Measurements from ENCODE around the gene ANKRD2.
"Not testable (repeated sequence)": the region's sequence is repeated elsewhere in the genome, so short reads cannot be mapped to it uniquely, and the experiment has no call there.

Gene ANKRD2

DNA sequence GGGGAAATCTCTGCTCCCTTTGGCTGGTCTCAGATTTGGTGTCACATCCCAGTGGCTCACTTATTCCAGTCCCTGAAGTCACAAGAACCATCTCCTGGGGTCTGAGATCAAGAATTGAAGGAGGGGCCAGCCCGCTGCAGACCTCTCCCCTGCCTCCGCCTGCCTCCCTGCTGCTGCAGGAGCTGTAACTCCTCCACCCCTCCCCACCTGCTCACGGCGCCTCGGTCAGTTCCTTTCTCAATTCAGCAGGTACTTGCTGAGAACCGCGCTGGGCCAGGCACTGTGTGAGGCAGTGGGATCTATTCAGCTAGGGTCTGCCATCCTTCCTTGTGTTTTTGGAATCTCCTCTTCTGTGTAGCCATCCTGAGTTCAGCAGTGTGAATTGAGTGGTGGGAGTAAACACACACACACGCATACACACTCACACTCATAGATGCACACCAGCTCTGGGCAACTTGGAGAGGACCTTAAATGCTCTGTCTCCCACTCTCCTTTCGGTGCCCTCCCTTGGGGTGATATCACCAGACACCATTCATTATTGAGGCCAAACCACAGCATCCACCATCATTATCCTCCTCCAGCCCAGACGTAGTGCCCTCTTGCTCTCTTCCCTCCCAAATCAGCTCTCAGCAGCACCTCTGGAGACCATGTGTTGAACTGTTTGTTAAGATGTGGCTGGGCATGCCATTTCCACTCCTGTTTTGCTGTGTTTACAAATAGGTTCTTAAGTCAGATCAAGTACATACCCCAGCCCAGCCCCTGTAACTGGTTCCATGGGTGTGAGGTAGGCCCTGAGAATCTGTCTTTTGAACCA lies 22.0 kb upstream of the ANKRD2 start:
- Histone ChIP-seq H2AFZ (ENCODE audit: low read depth, low read length) (no peak overlapping the region), H4K20me1 (ENCODE audit: insufficient read depth, low read length) (no peaks in the 10 kb centered on the region), H3K9ac (ENCODE audit: low read depth, low read length) (no peak overlapping the region), H3K79me2 (ENCODE audit: insufficient read depth, low read length) (no peaks in the 10 kb centered on the region), H3K4me1 (ENCODE audit: insufficient read depth, low read length) (no peaks in the 10 kb centered on the region), H3K4me3 (ENCODE audit: low read depth in 1 of 2, low read length in 2 of 2) (no peak overlapping the region), H3K4me2 (ENCODE audit: insufficient read depth, low read length) (no peak overlapping the region), H3K27me3 (ENCODE audit: insufficient read depth, low read length, poor library complexity) (no peaks in the 10 kb centered on the region), H3K36me3 (ENCODE audit: insufficient read depth, low read length) (no peaks in the 10 kb centered on the region), H3K9me3 (ENCODE audit: insufficient read depth, low read length, severe bottlenecking) (no peaks in the 10 kb centered on the region), H3K27ac (ENCODE audit: low read length) (no peak overlapping the region)
- TF ChIP-seq EZH2 (IDR thresholded peaks at IDR 0.05; ENCODE audit: borderline replicate concordance, low read depth, low read length, severe bottlenecking): no peak
- DNase-seq: no peak
- ATAC-seq (ENCODE audit: insufficient read depth, low read depth): no peak

DNA sequence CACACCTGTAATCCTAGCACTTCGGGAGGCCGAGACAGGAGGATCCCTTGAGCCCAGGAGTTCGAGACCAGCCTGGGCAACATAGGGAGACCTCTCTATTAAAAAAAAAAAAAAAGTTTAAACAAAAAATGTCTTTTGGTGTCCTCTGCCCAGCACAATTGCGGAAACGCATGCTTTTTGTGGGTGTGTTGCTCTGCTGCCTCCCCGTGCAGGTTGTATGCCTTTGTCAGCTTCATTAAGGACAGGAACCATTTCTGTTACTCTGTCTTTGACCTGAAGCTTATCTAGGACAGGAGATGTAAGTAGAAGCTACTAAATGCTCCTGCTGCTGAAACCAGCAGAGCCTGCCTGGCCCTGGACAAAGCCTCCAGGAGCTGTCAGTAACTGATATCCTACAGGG lies 21.3 kb upstream of the ANKRD2 start:
- Histone ChIP-seq H2AFZ (ENCODE audit: low read depth, low read length) (no peak overlapping the region), H3K36me3 (ENCODE audit: insufficient read depth, low read length) (no peaks in the 10 kb centered on the region), H3K4me1 (ENCODE audit: insufficient read depth, low read length) (no peaks in the 10 kb centered on the region), H3K9ac (ENCODE audit: low read depth, low read length) (no peak overlapping the region), H3K9me3 (ENCODE audit: insufficient read depth, low read length, severe bottlenecking) (no peaks in the 10 kb centered on the region), H3K27ac (ENCODE audit: low read length) (no peak overlapping the region), H3K27me3 (ENCODE audit: insufficient read depth, low read length, poor library complexity) (no peaks in the 10 kb centered on the region), H3K79me2 (ENCODE audit: insufficient read depth, low read length) (no peaks in the 10 kb centered on the region), H4K20me1 (ENCODE audit: insufficient read depth, low read length) (no peaks in the 10 kb centered on the region), H3K4me2 (ENCODE audit: insufficient read depth, low read length) (no peak overlapping the region), H3K4me3 (ENCODE audit: low read depth in 1 of 2, low read length in 2 of 2) (no peak overlapping the region)
- DNase-seq: no peak
- no peak for TF ChIP-seq EZH2 (IDR thresholded peaks at IDR 0.05; ENCODE audit: borderline replicate concordance, low read depth, low read length, severe bottlenecking)
- TF ChIP-seq, protein P1, sequence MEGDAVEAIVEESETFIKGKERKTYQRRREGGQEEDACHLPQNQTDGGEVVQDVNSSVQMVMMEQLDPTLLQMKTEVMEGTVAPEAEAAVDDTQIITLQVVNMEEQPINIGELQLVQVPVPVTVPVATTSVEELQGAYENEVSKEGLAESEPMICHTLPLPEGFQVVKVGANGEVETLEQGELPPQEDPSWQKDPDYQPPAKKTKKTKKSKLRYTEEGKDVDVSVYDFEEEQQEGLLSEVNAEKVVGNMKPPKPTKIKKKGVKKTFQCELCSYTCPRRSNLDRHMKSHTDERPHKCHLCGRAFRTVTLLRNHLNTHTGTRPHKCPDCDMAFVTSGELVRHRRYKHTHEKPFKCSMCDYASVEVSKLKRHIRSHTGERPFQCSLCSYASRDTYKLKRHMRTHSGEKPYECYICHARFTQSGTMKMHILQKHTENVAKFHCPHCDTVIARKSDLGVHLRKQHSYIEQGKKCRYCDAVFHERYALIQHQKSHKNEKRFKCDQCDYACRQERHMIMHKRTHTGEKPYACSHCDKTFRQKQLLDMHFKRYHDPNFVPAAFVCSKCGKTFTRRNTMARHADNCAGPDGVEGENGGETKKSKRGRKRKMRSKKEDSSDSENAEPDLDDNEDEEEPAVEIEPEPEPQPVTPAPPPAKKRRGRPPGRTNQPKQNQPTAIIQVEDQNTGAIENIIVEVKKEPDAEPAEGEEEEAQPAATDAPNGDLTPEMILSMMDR (IDR thresholded peaks at IDR 0.05; ENCODE audit: borderline replicate concordance, extremely low read depth, low read length, poor library complexity, severe bottlenecking): no peak
- no peak for ATAC-seq (ENCODE audit: insufficient read depth, low read depth)

DNA sequence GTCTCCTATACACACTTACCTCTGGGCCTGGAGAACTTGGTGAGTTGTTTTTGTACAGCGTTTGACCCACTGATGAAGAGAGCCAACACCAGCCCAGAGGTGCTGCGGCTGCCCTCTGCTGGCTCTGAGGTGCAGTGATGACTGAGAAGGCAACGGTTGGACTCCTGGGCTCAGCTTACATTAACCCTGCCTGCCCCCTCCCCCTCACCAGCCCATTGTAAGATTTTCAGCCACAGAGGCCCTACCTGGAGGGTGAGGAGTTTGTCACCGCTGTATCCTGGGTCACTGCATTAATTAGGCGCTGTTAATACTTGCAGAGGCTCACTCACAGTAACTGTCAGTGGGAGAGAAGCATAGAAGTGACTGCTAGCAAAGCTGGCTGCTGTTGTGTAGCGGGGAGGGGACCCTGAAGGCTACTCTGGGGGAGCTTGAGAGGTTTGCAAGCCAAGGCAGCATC lies 19.0 kb upstream of the ANKRD2 start:
- peak; percentile 99 for ATAC-seq (ENCODE audit: insufficient read depth, low read depth)
- no peaks in the 10 kb centered on the region for H4K20me1 ChIP-seq (ENCODE audit: insufficient read depth, low read length)
- H3K79me2 ChIP-seq (ENCODE audit: insufficient read depth, low read length): no peaks in the 10 kb centered on the region
- H3K4me3 ChIP-seq (ENCODE audit: low read depth in 1 of 2, low read length in 2 of 2): no peak overlapping the region
- no peaks in the 10 kb centered on the region for H3K9me3 ChIP-seq (ENCODE audit: insufficient read depth, low read length, severe bottlenecking)
- no peak overlapping the region for H3K27ac ChIP-seq (ENCODE audit: low read length)
- peak; percentile 58 for DNase-seq
- H3K36me3 ChIP-seq (ENCODE audit: insufficient read depth, low read length): no peaks in the 10 kb centered on the region
- H3K4me2 ChIP-seq (ENCODE audit: insufficient read depth, low read length): no peak overlapping the region
- no peak for TF ChIP-seq EZH2 (IDR thresholded peaks at IDR 0.05; ENCODE audit: borderline replicate concordance, low read depth, low read length, severe bottlenecking)
- TF ChIP-seq, protein P1 (IDR thresholded peaks at IDR 0.05; ENCODE audit: borderline replicate concordance, extremely low read depth, low read length, poor library complexity, severe bottlenecking): peak; percentile 94
- H2AFZ ChIP-seq (ENCODE audit: low read depth, low read length): no peak overlapping the region
- H3K27me3 ChIP-seq (ENCODE audit: insufficient read depth, low read length, poor library complexity): no peaks in the 10 kb centered on the region
- no peak overlapping the region for H3K9ac ChIP-seq (ENCODE audit: low read depth, low read length)
- no peaks in the 10 kb centered on the region for H3K4me1 ChIP-seq (ENCODE audit: insufficient read depth, low read length)

DNA sequence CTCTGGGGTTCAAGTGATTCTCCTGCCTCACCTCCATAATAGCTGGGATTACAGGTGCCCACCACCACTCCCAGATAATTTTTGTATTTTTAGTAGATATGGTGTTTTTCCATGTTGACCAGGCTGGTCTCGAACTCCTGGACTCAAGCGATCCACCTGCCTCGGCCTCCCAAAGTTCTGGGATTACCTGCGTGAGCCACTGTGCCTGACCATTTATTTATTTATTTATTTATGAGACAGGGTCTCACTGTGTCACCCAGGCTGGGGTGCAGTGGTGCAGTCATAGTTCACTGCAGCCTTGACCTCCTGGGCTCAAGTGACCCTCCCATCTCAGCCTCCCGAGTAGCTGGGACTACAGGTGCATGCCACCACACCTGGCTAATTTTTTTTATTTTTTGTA lies 18.2 kb upstream of the ANKRD2 start:
- not testable (repeated sequence) for DNase-seq; H3K27ac ChIP-seq (ENCODE audit: low read length); H3K36me3 ChIP-seq (ENCODE audit: insufficient read depth, low read length); H3K27me3 ChIP-seq (ENCODE audit: insufficient read depth, low read length, poor library complexity); H3K4me2 ChIP-seq (ENCODE audit: insufficient read depth, low read length); H2AFZ ChIP-seq (ENCODE audit: low read depth, low read length); ATAC-seq (ENCODE audit: insufficient read depth, low read depth); H3K9me3 ChIP-seq (ENCODE audit: insufficient read depth, low read length, severe bottlenecking); H3K9ac ChIP-seq (ENCODE audit: low read depth, low read length); H3K79me2 ChIP-seq (ENCODE audit: insufficient read depth, low read length); H3K4me1 ChIP-seq (ENCODE audit: insufficient read depth, low read length); H3K4me3 ChIP-seq (ENCODE audit: low read depth in 1 of 2, low read length in 2 of 2); H4K20me1 ChIP-seq (ENCODE audit: insufficient read depth, low read length)

DNA sequence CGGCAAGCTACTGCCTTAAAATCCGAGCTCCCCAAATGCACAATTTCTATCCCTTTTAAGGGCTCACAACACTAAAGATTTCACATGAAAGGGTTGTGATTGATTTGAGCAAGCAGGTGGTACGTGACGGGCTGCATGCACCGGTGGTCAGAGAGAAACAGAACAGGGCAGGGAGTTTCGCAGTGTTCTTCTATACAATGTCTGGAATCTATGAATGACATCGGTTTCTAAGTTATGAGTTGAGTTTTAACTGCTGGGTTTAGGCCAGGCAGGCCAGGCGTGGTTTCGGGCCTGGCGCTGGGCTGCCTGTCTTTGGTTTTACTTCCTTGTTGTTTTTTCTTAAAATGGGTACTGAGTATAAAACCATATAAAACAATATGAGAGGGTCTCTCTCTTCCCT lies 17.0 kb upstream of the ANKRD2 start:
- H3K27ac ChIP-seq (ENCODE audit: low read length); H3K4me1 ChIP-seq (ENCODE audit: insufficient read depth, low read length); H3K36me3 ChIP-seq (ENCODE audit: insufficient read depth, low read length); H3K4me2 ChIP-seq (ENCODE audit: insufficient read depth, low read length); H2AFZ ChIP-seq (ENCODE audit: low read depth, low read length); H3K4me3 ChIP-seq (ENCODE audit: low read depth in 1 of 2, low read length in 2 of 2); ATAC-seq (ENCODE audit: insufficient read depth, low read depth); H3K9me3 ChIP-seq (ENCODE audit: insufficient read depth, low read length, severe bottlenecking); H3K9ac ChIP-seq (ENCODE audit: low read depth, low read length); H4K20me1 ChIP-seq (ENCODE audit: insufficient read depth, low read length); H3K27me3 ChIP-seq (ENCODE audit: insufficient read depth, low read length, poor library complexity); H3K79me2 ChIP-seq (ENCODE audit: insufficient read depth, low read length); DNase-seq: not testable (repeated sequence)

DNA sequence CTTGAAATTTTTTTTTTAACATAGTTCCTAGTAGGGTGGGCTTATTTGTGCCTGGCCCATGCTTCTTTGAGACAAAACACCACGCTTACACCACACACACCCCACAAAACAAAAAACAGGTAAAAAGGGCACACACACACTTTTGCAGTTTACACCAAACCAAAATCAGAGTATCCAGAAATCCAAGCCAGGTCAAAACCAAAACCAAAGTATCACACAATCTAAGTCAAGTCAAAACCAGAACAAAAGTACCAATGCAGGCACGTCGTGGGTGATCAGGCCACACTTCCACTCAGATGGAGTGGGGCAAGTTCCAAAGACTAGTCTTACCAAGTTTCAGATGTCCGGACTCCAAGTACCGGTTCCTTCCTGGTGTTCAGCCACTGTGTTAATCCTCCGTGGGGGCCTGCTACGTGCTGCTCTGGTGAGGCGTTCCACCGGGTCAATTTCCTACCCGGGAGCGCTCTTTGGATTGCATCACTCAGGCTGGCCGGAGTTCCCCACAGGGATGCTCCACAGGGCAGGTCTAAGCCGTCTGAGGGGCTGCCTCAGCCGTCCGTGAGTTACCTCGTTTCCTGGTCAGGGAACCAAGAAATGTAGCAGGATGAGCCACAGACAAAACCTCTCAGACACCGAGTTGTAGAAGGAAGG lies 11.7 kb upstream of the ANKRD2 start:
- not testable (repeated sequence) for H2AFZ ChIP-seq (ENCODE audit: low read depth, low read length); H3K27ac ChIP-seq (ENCODE audit: low read length); DNase-seq

More for the DNA sequence above, 11.7 kb upstream of the ANKRD2 start:
- not testable (repeated sequence) for H4K20me1 ChIP-seq (ENCODE audit: insufficient read depth, low read length); H3K4me3 ChIP-seq (ENCODE audit: low read depth in 1 of 2, low read length in 2 of 2); H3K9ac ChIP-seq (ENCODE audit: low read depth, low read length); ATAC-seq (ENCODE audit: insufficient read depth, low read depth); H3K27me3 ChIP-seq (ENCODE audit: insufficient read depth, low read length, poor library complexity); H3K36me3 ChIP-seq (ENCODE audit: insufficient read depth, low read length); H3K4me2 ChIP-seq (ENCODE audit: insufficient read depth, low read length); H3K9me3 ChIP-seq (ENCODE audit: insufficient read depth, low read length, severe bottlenecking); H3K4me1 ChIP-seq (ENCODE audit: insufficient read depth, low read length); H3K79me2 ChIP-seq (ENCODE audit: insufficient read depth, low read length)

Measured in DND-41 (cell line).